Small intestine (tissue), 7 donors: ENCODE data around the gene EFNA2. TPM values are rescaled to one million over a fixed set of nuclear protein-coding genes. Genes with fewer than 3 reads are reported as not detected.
"Not testable (repeated sequence)": the region's sequence is repeated elsewhere in the genome, so short reads cannot be mapped to it uniquely, and the experiment has no call there.

Source experiments
- DNase-seq, 2 donors: peaks; one replicate each; pipeline versions ENCODE4 v3.0.0 to v3.0.0-alpha.2; 2013
- FAIRE-seq: peaks from 2 replicates; lab custom pipeline; 2012; peaks lifted over from hg19 to GRCh38; lab: Jason Lieb, UNC
- H3K27ac ChIP-seq, 3 donors: one replicate each; pipeline ENCODE4 v1.5.1; 2013; ENCODE audit warnings: low read length in 2 of 3, mild to moderate bottlenecking in 2 of 3, control low read depth in 1 of 3, inconsistent platforms in 1 of 3, low read depth in 1 of 3, moderate library complexity in 1 of 3
- H3K27me3 ChIP-seq, 3 donors: one replicate each; pipeline ENCODE4 v1.6.1; 2013; ENCODE audit warnings: low read length in 3 of 3, inconsistent platforms in 1 of 3; ENCODE audit not compliant: control insufficient read depth in 3 of 3, insufficient read depth in 3 of 3
- H3K36me3 ChIP-seq, 3 donors: one replicate each; pipeline ENCODE4 v1.6.1; 2013; ENCODE audit warnings: low read length in 3 of 3, inconsistent platforms in 1 of 3, low read depth in 1 of 3, mild to moderate bottlenecking in 1 of 3, moderate library complexity in 1 of 3; ENCODE audit not compliant: control insufficient read depth in 3 of 3, insufficient read depth in 2 of 3
- H3K4me1 ChIP-seq, 3 donors: one replicate each; pipeline ENCODE4 v1.6.1; 2013; ENCODE audit warnings: low read length in 2 of 3, inconsistent platforms in 1 of 3, low read depth in 1 of 3, mild to moderate bottlenecking in 1 of 3, moderate library complexity in 1 of 3; ENCODE audit not compliant: control insufficient read depth in 3 of 3, insufficient read depth in 2 of 3
- H3K4me3 ChIP-seq, 3 donors: one replicate each; pipeline ENCODE4 v1.5.1; 2013; ENCODE audit warnings: low read length in 3 of 3, control low read depth in 1 of 3, inconsistent platforms in 1 of 3, low read depth in 1 of 3, mild to moderate bottlenecking in 1 of 3, moderate library complexity in 1 of 3
- H3K9me3 ChIP-seq, 2 donors: one replicate each; pipeline ENCODE4 v1.6.1; 2013; ENCODE audit warnings: low read depth in 1 of 2, low read length in 1 of 2; ENCODE audit not compliant: control insufficient read depth in 2 of 2, insufficient read depth in 1 of 2
- WGBS, 3 donors: extraction: QIAGEN DNeasy Blood & Tissue Kit; methylation state at CpG; one replicate each; pipeline ENCODE4 v1.1.7; 2013; 5-methylcytosine and 5-hydroxymethylcytosine counted together
- polyA plus RNA-seq, 4 donors: library from polyadenylated mRNA; stranded (reverse) in 3 of 4; unstranded in 1 of 4; fragments of 200-250 nt in 3 of 4; fragments of 120-200 nt in 1 of 4; gene quantifications; one replicate each; pipeline versions ENCODE4 v1.2.1 to v1.2.3, GENCODE V29; 2013
- donor health status: healthy with polysubstance abuse.
- donor health status: control.
- donor health status: control.
- donor health status: Bipolar disorder and iron deficiency.
- donor health status: healthy.

The EFNA2 gene
- polyA plus RNA-seq, 4 donors: 17.7 to 31.3 (median 27.6) TPM

- WGBS, 3 donors: 53 to 72% (median 69%) methylated on average over 26 to 27 of the region's 27 CpGs
- H3K27me3 ChIP-seq, H3K9me3 ChIP-seq, H3K4me3 ChIP-seq, FAIRE-seq: not testable (repeated sequence)
- peak in 1 of 2 donors; percentile 90 for DNase-seq
- H3K27ac ChIP-seq: peak overlapping the region; percentile 77 to 97 (median 96)
- peaks cover 0 to 57% (median 0%) of the 10 kb centered on the region in 3 donors for H3K4me1 ChIP-seq
- H3K36me3 ChIP-seq: peaks cover 2 to 50% (median 8%) of the 10 kb centered on the region in 3 donors
Measured at GRCh38 chr19:1246265-1247087, 39.2 kb upstream of the EFNA2 start.

DNA sequence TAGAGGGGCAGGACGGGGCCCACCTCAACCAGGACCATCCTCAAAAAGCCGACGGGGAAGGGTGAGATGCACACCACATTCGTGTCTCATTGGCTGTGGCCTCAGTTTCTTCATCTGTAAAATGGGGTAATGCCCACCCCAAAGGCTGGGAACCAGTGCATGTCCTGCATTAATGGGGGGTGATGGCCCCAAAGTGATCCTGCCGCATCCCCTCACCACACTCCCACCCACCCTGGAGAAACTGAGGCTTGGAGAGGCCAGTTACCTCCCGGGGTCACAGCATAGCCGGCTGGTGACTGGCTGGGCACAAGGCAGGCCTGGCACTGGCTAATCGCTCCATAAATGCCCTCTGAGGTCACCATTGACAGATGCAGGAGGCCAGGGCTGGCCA lies 37.9 kb upstream of the EFNA2 start:
- H3K27ac ChIP-seq: peak overlapping the region; percentile 96 to 98 (median 98)
- peaks cover 0 to 49% (median 0%) of the 10 kb centered on the region in 3 donors for H3K4me1 ChIP-seq
- H3K36me3 ChIP-seq: peaks cover 7 to 59% (median 8%) of the 10 kb centered on the region in 3 donors
- H3K4me3 ChIP-seq: peak overlapping the region; percentile 18 to 94 (median 54)
- FAIRE-seq: no peak
- H3K27me3 ChIP-seq: no peaks in the 10 kb centered on the region
- no peaks in the 10 kb centered on the region for H3K9me3 ChIP-seq
- 59 to 67% (median 64%) methylated on average over 7 to 8 of the region's 8 CpGs for WGBS, 3 donors
- no peak for DNase-seq

DNA sequence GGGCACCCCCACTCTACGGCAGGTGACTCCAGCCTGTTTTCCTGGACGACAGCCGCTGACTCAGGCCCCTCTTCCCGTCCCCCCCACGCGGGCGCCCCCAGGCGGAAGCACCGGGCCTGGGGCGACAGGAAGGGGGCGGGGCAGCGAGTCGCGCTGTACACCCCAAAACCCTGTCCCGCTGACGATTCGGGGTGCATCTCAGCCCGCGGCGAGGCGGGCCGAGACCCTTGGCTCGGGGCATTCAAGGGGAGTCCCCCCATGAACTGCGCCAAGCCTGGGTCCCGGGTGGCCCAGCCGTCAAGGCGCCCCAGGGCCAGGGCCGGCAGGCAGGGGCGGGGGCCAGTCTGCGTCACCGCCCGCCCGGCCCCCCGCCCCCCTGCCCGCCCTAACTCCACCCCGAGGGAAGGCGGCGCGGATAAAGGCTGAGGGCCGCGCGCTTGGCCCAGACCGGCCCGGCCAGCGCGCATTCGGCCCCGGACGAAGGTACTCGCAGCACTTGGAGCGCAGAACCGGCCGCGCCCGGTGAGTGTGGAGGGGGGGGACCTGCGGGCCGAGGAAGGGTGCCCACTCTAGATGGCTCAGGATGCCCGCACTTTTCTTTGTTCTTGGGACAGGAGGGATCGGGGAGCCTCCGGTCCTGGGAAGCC lies 37.4 kb upstream of the EFNA2 start, which contains the start of gene MIDN:
TSS of gene MIDN (plus strand) at position 445 of the 647 bp plus-strand sequence. CDS start 1,714 bp downstream, outside the sequence.
- FAIRE-seq (no peak), DNase-seq (peak; percentile 84 to 92)
- Histone ChIP-seq H3K27me3 (no peaks in the 10 kb centered on the region), H3K9me3 (no peaks in the 10 kb centered on the region), H3K4me1 (peaks cover 0 to 46% (median 0%) of the 10 kb centered on the region in 3 donors), H3K36me3 (peaks cover 7 to 60% (median 8%) of the 10 kb centered on the region in 3 donors), H3K27ac (peak within 1 kb of the TSS; percentile 96 to 98 (median 98)), H3K4me3 (peak within 1 kb of the TSS; percentile 54 to 94 (median 60))
- WGBS, 3 donors: 1 to 2% (median 1%) methylated on average over 29 to 60 of the region's 60 CpGs

DNA sequence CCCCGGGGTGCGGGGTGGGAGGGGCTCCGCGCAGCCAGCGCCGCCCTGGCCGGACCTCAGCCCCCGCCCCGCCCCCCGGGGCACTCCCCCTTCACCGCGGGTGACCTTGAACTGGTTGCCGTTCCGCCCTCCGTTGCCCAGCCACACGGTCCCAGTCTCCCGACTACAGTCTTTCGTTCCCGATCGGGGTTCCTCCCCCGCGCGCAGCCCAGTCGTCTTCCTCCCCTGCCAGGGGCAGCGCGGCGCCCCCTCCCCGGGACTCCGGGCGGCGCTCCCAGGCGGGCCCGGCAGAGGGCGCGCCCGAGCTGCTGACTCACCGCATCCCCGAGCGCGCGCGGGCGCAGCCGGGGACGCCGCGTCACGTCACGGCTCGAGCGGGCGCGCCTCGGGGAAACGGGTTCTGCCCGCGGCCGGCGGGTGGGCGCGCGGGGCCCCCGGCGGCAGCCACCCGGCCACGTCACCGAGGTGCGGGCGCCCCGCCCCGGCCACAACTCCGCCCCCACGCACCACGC lies 36.8 kb upstream of the EFNA2 start:
- FAIRE-seq: no peak

DNA sequence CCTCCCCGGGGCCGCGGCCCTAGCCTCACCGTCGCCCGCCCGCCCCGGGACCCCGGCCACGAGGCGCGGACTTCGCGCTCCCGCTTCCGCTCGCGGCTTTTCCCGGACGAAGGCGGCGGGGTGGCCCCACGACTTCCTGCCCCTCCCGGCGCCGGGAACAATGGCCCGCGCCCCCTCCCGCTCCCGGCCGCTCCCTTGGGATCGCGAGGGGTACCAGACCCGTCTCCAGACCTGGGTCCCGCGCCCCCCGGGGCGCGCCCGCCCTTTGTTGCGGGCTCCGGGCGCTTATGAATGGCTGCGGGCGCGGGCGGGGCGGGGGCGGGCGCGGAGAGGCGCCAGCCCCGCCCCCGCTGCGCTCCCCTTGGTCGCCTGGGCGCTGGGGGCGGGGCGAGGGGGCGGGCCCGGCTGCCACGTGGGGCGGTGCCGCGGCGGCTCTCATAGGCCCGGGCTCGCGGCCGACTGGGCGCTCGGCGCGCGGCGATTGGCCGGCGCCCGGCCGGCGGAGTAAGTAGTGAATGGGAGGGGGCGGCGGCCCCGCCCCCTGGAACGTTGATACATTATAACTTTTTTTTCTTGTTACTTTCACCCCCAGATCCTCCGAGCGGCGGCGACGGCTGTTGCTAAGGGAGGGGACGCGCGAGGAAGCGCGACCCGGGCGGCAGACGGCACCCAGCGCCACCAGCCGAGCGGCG lies 36.2 kb upstream of the EFNA2 start:
- no peak for FAIRE-seq
- Histone ChIP-seq H3K4me3 (peak overlapping the region; percentile 90 to 98 (median 94)), H3K27me3 (no peaks in the 10 kb centered on the region), H3K27ac (peak overlapping the region; percentile 96 to 98 (median 98)), H3K36me3 (peaks cover 8 to 61% (median 13%) of the 10 kb centered on the region in 3 donors), H3K4me1 (peaks cover 2 to 44% (median 7%) of the 10 kb centered on the region in 3 donors), H3K9me3 (no peaks in the 10 kb centered on the region)
- DNase-seq: peak; percentile 94 to 98
- 0 to 2% (median 0%) methylated on average over 12 to 102 of the region's 102 CpGs for WGBS, 3 donors

More for the DNA sequence above, 36.8 kb upstream of the EFNA2 start:
- H3K4me3 ChIP-seq: peak overlapping the region; percentile 54 to 94 (median 60)
- 0 to 1% (median 1%) methylated on average over 8 to 74 of the region's 74 CpGs for WGBS, 3 donors
- no peaks in the 10 kb centered on the region for H3K9me3 ChIP-seq
- H3K27me3 ChIP-seq: no peaks in the 10 kb centered on the region
- H3K4me1 ChIP-seq: peaks cover 1 to 46% (median 2%) of the 10 kb centered on the region in 3 donors
- H3K36me3 ChIP-seq: peaks cover 8 to 61% (median 9%) of the 10 kb centered on the region in 3 donors
- peak; percentile 62 to 87 for DNase-seq
- peak overlapping the region; percentile 96 to 98 (median 98) for H3K27ac ChIP-seq

DNA sequence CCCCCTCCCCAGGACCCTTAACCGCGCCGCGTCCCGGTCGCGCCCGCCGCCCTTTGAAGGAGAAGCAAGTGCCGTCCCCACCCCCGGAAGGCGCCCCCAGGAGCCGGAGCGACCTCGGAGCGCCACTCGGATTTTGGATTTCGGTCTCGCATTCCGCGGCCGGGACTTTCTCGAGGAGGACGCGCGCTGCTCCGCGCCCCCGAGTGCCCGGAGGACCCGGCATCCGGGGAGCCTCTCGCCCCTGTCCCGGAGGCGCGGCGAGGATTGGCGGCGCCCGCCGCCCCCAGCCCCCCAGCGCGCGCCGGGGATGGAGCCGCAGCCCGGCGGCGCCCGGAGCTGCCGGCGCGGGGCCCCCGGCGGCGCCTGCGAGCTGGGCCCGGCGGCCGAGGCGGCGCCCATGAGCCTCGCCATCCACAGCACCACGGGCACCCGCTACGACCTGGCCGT lies 35.7 kb upstream of the EFNA2 start:
- FAIRE-seq (no peak), DNase-seq (no peak)
- Histone ChIP-seq H3K36me3 (peaks cover 8 to 61% (median 19%) of the 10 kb centered on the region in 3 donors), H3K27ac (peak overlapping the region; percentile 86 to 96 (median 90)), H3K4me3 (peak overlapping the region; percentile 90 to 98 (median 94)), H3K27me3 (no peaks in the 10 kb centered on the region), H3K9me3 (no peaks in the 10 kb centered on the region), H3K4me1 (peaks cover 2 to 44% (median 9%) of the 10 kb centered on the region in 3 donors)
- 0% methylated on average over 45 to 67 of the region's 67 CpGs for WGBS, 3 donors

DNA sequence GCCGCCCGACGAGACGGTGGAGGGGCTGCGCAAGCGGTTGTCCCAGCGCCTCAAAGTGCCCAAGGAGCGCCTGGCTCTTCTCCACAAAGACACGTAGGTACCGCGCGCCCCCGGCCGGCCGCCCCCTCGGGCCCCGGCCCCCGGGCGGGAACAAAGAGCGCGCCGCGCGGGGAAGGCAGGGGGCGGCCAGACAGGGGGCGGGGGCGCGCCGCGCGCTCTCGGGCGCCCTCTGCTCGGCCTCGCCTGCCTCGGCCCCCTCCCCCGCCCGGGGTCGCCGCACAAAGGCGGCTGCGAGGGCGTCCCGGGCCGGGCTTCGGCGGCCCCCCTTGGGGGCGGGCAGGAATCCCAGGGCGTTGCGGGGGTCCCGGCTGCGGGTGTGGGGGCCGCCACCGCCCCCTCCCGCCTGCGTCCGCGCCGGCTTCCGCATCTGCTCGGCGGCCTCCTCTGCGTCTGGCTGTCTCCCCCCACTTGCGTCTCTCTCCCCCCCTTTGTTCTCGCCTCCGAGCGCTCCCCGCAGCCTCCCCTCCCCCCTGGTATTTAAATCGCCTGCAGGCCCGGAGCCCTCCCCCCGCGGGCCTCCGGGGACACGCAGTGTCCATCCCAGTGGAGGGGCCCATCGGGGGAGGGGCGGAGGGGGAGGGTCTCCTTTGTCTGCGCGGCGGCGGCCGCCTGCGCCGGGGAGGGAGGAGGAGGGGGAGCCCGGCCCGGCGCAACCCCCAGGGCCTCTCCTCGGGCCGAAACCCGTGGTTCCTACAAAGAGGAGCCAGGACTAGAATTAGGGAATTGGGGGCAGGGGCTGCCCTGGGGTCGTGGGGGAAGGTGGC lies 35.0 kb upstream of the EFNA2 start:
- WGBS, 3 donors: 1 to 2% (median 1%) methylated on average over 35 to 90 of the region's 90 CpGs
- no peak for FAIRE-seq

More for the DNA sequence above, 35.0 kb upstream of the EFNA2 start:
- Histone ChIP-seq H3K9me3 (no peaks in the 10 kb centered on the region), H3K4me1 (peaks cover 2 to 44% (median 9%) of the 10 kb centered on the region in 3 donors), H3K4me3 (peak overlapping the region; percentile 90 to 98 (median 94)), H3K27ac (peak overlapping the region; percentile 90 to 97 (median 96)), H3K27me3 (no peaks in the 10 kb centered on the region), H3K36me3 (peaks cover 15 to 61% (median 26%) of the 10 kb centered on the region in 3 donors)
- DNase-seq: peak; percentile 52 to 72
